Lower leg skin (tissue), 3 donors: ENCODE results near the gene CNTNAP5.

Experiments used
- CTCF ChIP-seq, 3 donors: fragments of 450-650 bp; IDR thresholded peaks; one replicate each; pipeline ENCODE4 v1.5.1; 2016; ENCODE audit warnings: antibody characterized with exemption in 3 of 3, mild to moderate bottlenecking in 3 of 3, moderate library complexity in 2 of 3
- POLR2A ChIP-seq, 2 donors: fragments of 450-650 bp; IDR thresholded peaks; one replicate each; pipeline ENCODE4 v1.6.1; 2016 to 2017; ENCODE audit warnings: antibody characterized with exemption in 2 of 2, mild to moderate bottlenecking in 1 of 2, moderate library complexity in 1 of 2

- TF ChIP-seq POLR2A (IDR thresholded peaks at IDR 0.05), result no peak
- TF ChIP-seq CTCF (IDR thresholded peaks at IDR 0.05), result no peak
Measured at GRCh38 chr2:124254621-124255020, 229.5 kb downstream of the CNTNAP5 start.
